Measurements from ENCODE around the gene GPR22. TPM values are rescaled to one million over a fixed set of nuclear protein-coding genes. Genes with fewer than 3 reads are reported as not detected.

The GPR22 gene, protein sequence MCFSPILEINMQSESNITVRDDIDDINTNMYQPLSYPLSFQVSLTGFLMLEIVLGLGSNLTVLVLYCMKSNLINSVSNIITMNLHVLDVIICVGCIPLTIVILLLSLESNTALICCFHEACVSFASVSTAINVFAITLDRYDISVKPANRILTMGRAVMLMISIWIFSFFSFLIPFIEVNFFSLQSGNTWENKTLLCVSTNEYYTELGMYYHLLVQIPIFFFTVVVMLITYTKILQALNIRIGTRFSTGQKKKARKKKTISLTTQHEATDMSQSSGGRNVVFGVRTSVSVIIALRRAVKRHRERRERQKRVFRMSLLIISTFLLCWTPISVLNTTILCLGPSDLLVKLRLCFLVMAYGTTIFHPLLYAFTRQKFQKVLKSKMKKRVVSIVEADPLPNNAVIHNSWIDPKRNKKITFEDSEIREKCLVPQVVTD
- total RNA-seq = not detected

DNA sequence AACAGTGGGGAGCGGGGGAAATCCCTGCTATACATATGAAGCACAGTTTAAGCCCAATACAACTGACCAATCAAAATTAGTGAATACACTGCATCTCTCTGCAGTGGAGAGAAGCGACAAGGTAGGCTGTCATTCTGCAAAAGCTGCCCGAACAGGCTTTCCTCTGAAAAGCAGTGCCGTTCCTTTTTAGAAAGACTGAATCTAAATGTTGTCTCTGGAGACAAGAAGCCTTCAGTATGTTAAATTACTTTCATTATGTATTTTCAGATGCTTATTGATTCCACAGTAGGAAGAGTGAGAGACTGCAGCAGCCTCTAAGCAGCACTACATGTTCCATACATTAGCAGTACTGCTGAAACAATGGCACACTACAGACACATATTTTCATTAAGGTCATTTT, at the start of gene GPR22:
Gene GPR22 (plus strand): TSS at position 129 of the 400 bp plus-strand sequence. CDS start 4,004 bp downstream, outside the sequence.
- no peaks in the 10 kb centered on the region for H3K36me3 ChIP-seq
- no peak for TF ChIP-seq POLR2A (IDR thresholded peaks at IDR 0.05)
- TF ChIP-seq, protein P1, sequence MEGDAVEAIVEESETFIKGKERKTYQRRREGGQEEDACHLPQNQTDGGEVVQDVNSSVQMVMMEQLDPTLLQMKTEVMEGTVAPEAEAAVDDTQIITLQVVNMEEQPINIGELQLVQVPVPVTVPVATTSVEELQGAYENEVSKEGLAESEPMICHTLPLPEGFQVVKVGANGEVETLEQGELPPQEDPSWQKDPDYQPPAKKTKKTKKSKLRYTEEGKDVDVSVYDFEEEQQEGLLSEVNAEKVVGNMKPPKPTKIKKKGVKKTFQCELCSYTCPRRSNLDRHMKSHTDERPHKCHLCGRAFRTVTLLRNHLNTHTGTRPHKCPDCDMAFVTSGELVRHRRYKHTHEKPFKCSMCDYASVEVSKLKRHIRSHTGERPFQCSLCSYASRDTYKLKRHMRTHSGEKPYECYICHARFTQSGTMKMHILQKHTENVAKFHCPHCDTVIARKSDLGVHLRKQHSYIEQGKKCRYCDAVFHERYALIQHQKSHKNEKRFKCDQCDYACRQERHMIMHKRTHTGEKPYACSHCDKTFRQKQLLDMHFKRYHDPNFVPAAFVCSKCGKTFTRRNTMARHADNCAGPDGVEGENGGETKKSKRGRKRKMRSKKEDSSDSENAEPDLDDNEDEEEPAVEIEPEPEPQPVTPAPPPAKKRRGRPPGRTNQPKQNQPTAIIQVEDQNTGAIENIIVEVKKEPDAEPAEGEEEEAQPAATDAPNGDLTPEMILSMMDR (IDR thresholded peaks at IDR 0.05) = no peak
- no peak within 1 kb of the TSS for H3K4me3 ChIP-seq
- H3K27me3 ChIP-seq = no peaks in the 10 kb centered on the region
- 83% methylated on average over 4 of the region's 4 CpGs for WGBS, 2 donors
- DNase-seq = no peak
- H3K27ac ChIP-seq = no peak within 1 kb of the TSS
- intact Hi-C loops (cut with DNase I) = loop anchor here (10.0 kb wide), 1 partner anchor 395 kb away; no protein-coding TSS in a partner anchor
- no peaks in the 10 kb centered on the region for H3K4me1 ChIP-seq
- no peaks in the 10 kb centered on the region for H3K9me3 ChIP-seq

- Histone ChIP-seq H3K27me3 (no peaks in the 10 kb centered on the region), H3K27ac (no peak overlapping the region), H3K36me3 (peaks cover 0 to 5% (median 0%) of the 10 kb centered on the region in 3 donors), H3K9me3 (no peaks in the 10 kb centered on the region), H3K4me3 (no peak overlapping the region), H3K4me1 (no peaks in the 10 kb centered on the region)
- DNase-seq = no peak
- intact Hi-C loops (cut with DNase I) = no loop called here
- WGBS, 2 donors = 60 to 67% methylated on average over 1 to 5 of the region's 5 CpGs
- no peak for TF ChIP-seq POLR2A (IDR thresholded peaks at IDR 0.05)
- TF ChIP-seq, protein P1 (IDR thresholded peaks at IDR 0.05) = no peak
Measured at GRCh38 chr7:107427462-107427861, 42.4 kb upstream of the GPR22 start.

GRCh38 chr7:107428642-107429041, 41.2 kb upstream of the GPR22 start:
- Histone ChIP-seq H3K27me3 (no peaks in the 10 kb centered on the region), H3K4me3 (no peak overlapping the region), H3K9me3 (peaks cover 0 to 6% (median 0%) of the 10 kb centered on the region in 3 donors), H3K36me3 (peaks cover 0 to 5% (median 0%) of the 10 kb centered on the region in 3 donors), H3K27ac (no peak overlapping the region), H3K4me1 (no peaks in the 10 kb centered on the region)
- DNase-seq = no peak
- TF ChIP-seq, protein P1 (IDR thresholded peaks at IDR 0.05) = no peak
- TF ChIP-seq POLR2A (IDR thresholded peaks at IDR 0.05) = no peak
- 90 to 100% methylated on average over 1 of the region's 1 CpG for WGBS, 2 donors
- intact Hi-C loops (cut with DNase I) = no loop called here

- Histone ChIP-seq H3K4me1 (no peaks in the 10 kb centered on the region), H3K9me3 (peaks cover 0 to 7% (median 0%) of the 10 kb centered on the region in 3 donors), H3K27me3 (no peaks in the 10 kb centered on the region), H3K27ac (no peak overlapping the region), H3K36me3 (peaks cover 0 to 5% (median 0%) of the 10 kb centered on the region in 3 donors), H3K4me3 (no peak overlapping the region)
- intact Hi-C loops (cut with DNase I) = no loop called here
- no peak for TF ChIP-seq POLR2A (IDR thresholded peaks at IDR 0.05)
- TF ChIP-seq, protein P1 (IDR thresholded peaks at IDR 0.05) = no peak
- DNase-seq = no peak
Measured at GRCh38 chr7:107430057-107430456, 39.8 kb upstream of the GPR22 start.

GRCh38 chr7:107432261-107432660, 37.6 kb upstream of the GPR22 start:
- WGBS, 2 donors = 71% methylated on average over 1 of the region's 1 CpG

More at GRCh38 chr7:107432261-107432660, 37.6 kb upstream of the GPR22 start:
- H3K27ac ChIP-seq = no peak overlapping the region
- H3K9me3 ChIP-seq = peaks cover 0 to 7% (median 0%) of the 10 kb centered on the region in 3 donors
- intact Hi-C loops (cut with DNase I) = no loop called here
- peaks cover 0 to 2% (median 0%) of the 10 kb centered on the region in 3 donors for H3K36me3 ChIP-seq
- H3K4me3 ChIP-seq = no peak overlapping the region
- DNase-seq = no peak
- no peak for TF ChIP-seq POLR2A (IDR thresholded peaks at IDR 0.05)
- TF ChIP-seq, protein P1 (IDR thresholded peaks at IDR 0.05) = no peak
- no peaks in the 10 kb centered on the region for H3K27me3 ChIP-seq
- H3K4me1 ChIP-seq = no peaks in the 10 kb centered on the region
